Hippocampal formation (tissue), 2 donors: ENCODE measurements around the gene DCDC2.
"Not testable (repeated sequence)": the region's sequence is repeated elsewhere in the genome, so short reads cannot be mapped to it uniquely, and the experiment has no call there.

Experiments
- DNase-seq, 2 donors: peaks; one replicate each; lab custom pipeline; 2025; lab: John Stamatoyannopoulos, UW

DCDC2 gene

DNA sequence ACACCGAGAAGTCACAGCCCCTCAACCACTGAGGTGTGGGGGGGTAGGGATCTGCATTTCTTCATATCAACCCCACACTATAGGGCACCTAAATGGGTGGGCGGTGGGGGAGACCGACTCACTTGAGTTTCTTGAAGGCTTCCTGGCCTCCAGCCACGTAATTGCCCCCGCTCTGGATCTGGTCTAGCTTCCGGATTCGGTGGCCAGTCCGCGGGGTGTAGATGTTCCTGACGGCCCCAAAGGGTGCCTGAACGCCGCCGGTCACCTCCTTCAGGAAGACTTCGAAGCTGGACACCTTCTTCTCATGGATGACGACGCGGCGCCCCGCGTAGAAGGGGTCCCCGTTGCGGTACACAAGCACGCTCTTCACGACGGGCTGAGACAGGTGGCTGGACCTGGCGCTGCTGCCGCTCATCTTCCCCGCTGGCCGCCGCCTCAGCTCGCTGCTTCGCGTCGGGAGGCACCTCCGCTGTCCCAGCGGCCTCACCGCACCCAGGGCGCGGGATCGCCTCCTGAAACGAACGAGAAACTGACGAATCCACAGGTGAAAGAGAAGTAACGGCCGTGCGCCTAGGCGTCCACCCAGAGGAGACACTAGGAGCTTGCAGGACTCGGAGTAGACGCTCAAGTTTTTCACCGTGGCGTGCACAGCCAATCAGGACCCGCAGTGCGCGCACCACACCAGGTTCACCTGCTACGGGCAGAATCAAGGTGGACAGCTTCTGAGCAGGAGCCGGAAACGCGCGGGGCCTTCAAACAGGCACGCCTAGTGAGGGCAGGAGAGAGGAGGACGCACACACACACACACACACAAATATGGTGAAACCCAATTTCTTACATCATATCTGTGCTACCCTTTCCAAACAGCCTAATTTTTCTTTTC, at the start of gene DCDC2:
TSS of gene DCDC2 (minus strand) at position 724 of the 883 bp plus-strand sequence. CDS start at position 415, 309 bp downstream.
- no peak for DNase-seq

DNA sequence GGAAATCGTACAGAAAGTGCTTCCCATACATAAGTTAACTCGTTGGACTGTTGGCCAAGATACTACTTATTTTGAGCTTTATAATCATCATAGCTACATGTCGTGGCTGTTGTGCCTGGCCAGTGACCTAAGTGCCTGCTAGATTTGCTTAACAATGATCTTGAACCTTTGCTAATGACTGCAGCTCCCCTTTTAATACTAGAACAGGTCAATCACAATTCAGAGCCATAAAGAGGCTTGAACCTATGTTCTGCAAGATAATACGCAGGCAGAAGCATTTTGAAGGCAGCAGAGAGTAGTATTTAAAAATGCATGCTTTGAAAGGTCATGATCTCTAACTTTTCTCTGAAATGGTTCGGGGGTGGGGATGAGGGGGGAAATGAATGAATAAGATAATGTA, 47.4 kb upstream of the DCDC2 start:
- DNase-seq, result no peak

DNA sequence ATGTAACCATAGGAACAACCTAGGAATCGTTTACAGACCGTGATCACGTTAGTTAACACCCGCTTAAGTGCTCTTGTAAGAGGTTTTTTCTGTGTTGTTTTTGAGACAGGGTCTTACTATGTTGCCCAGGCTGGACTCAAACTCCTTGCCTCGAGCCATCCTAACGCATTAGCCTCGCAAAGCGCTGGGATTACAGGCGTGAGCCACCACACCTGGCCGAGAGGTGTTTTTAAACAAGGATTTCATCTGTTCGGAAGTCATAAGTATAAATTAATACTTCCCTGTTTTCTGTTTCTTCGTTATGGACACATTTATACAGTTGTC, 45.6 kb upstream of the DCDC2 start:
- DNase-seq, result no peak

DNA sequence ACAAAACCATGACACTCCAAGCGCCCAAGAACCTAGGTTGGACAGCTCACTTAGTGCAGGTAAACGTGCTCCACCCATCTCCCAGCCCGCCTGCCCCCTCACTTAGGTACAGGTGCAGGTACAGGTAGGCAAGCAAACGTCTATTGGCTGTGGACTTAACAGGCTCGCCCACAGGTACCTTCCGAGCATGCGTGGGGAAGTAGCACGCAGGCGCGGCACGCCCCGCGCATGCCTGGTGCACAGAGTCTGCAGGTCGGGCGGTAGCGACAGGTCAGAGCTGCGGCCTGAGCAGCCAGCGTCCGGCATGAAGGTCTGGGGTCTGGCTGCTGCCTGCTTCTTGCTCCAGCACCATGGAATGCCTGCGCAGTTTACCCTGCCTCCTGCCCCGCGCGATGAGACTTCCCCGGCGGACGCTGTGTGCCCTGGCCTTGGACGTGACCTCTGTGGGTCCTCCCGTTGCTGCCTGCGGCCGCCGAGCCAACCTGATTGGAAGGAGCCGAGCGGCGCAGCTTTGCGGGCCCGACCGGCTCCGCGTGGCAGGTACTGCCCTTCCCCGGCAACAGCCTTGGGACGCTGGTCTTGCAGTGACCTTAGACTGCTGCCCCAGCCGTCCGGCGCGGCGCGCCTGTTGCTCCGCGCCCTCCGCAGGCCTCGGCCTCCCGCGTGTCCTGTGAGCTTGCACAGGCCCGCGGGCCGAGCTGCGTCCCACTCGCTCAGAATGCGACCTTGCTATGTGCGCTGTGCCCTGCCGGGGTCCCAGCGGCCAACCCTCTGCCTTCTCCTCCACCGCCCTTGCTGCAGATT, 45.0 kb upstream of the DCDC2 start, which contains the start of gene MRS2:
TSS of gene MRS2 (plus strand) at position 240 of the 804 bp plus-strand sequence. CDS start at position 351, 111 bp downstream.
- DNase-seq, result peak; percentile 67 to 86

DNA sequence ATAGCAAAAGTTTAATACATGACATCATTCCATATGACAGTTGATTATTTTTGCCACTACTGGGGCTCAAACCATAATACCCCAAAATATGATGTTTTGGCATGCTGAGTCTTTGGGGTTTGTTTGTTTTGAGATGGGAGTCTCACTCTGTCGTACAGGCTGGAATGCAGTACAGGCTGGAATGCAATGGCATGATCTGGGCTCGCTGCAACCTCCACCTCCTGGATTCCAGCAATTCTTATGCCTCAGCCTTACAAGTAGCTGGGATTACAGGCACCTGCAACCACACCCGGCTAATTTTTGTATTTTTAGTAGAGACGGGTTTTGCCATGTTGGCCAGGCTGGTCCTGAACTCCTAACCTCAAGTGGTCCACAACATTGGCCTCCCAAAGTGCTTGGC, 43.6 kb upstream of the DCDC2 start:
- DNase-seq, result no peak

DNA sequence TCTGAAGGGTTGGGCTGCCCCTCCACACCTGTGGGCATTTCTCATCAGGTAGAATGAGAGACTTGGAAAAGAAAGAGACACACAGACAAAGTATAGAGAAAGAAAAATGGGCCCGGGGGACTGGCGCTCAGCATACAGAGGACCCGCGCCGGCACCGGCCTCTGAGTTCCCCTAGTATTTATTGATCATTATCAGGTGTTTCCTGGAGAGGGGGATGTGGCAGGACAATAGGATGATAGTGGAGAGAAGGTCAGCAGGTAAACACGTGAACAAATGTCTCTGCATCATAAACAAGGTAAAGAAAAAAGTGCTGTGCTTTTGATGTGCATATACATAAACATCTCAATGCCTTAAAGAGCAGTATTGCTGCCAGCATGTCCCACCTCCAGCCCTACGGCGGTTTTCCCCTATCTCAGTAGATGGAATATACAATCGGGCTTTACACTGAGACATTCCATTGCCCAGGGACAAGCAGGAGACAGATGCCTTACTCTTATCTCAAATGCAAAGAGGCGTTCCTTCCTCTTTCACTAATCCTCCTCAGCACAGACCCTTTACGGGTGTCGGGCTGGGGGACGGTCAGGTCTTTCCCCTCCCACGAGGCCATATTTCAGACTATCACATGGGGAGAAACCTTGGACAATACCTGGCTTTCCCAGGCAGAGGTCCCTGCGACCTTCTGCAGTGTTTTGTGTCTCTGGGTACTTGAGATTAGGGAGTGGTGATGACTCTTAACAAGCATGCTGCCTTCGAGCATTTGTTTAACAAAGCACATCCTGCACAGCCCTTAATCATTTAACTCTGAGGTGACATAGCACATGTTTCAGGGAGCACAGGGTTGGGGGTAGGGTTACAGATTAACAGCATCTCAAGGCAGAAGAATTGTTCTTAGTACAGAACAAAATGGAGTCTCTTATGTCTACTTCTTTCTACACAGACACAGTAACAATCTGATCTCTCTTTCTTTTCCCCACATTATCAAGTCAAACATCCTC, 42.5 kb upstream of the DCDC2 start:
- not testable (repeated sequence) for DNase-seq

DNA sequence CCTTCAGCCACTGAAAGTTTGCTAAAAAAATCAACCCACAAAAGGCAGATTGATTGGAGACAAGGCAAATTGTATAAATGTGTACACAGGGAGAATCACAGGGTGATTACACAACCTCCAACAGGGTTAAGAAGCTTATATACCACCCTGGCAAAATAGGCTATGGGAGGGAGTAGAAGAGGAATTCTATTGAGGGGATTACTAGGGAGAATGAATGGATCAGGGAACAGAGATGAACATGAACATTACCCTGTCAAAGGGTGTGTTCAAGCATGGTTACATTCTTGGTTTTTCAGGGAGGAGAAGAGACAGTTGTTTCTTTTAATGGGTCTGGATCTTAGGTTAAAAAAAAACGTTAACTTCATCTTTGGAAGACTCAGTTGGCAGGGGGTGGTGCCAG, 39.8 kb upstream of the DCDC2 start:
- no peak for DNase-seq

DNA sequence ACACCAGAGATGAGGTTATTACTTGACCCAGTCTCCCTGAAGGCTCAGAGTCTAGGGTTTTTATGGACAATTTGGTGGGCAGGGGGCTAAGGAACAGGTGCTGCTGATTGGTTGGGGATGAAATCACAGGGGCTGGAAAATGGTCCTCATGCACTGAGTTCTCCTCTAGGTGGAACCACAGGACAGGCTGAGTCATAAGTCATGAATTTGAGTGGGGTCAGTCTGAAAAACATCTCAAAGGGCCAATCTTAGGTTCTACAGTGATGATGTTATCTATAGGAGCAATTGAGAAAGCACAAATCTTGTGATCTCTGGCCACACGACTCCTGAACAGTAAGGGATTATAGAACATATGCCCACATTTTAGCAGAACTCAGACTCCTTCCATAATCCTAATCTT, 39.0 kb upstream of the DCDC2 start:
- DNase-seq, result no peak

DNA sequence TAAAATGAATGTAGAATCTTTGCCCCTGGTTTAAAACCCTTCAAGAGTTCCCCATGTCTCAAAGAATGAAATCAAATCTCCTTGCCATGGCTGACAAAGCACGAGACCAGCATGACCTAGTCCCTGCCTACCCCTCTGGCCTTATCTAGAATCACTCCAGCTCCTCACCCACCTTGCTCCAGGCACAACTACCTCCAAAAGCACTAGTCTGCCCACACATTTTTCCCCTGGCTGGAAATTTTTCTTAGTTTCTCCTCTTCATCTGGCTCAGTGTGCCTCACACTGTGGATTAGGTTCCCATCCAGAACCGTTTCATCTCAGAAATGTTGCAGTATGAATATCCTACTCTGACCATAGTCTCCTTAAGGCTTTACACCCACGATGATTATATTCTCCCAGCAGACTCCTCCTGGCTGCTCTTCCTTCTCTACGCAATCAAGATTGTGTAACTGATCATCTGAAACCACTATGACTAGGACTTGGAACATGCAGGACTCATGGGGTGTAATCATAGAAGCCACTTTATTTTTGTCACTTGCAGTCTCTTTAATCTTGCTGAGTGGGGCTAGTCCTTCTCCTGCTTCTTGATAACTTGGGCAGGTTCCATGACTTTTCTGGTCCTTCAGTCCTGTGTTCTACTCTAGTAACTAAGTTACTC, 37.0 kb upstream of the DCDC2 start:
- DNase-seq, result no peak

DNA sequence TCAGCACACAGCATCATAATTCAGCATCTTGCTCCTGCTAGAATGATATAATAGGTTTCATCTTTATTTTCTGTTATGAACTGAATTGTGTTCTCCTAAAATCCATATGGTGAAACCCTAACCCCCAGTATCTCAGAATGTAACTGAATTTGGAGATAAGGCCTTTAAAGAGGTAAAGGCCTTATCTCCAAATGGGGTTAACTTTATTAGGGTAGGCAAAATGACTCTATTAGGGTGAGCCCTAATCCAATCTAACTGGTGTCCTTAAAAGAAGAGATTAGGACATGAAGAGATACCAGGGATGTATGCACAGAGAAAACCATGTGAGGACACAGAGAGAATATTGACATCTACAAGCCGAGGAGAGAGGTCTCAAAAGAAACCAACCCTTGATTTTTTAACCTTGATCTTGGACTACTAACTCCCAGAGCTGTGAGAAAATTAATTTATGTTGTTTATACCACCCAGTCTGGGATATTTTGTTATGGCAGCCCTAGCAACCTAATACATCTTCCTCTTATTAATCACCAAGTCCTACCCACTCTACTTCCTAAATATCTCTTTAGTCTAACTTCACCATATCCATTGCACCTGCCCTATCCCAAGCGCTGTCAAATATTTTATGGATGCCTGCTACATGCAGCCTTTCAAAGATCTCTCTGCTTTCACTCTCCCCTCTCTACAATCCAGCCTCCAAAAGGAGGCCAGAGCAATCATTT, 36.4 kb upstream of the DCDC2 start:
- DNase-seq, result no peak

DNA sequence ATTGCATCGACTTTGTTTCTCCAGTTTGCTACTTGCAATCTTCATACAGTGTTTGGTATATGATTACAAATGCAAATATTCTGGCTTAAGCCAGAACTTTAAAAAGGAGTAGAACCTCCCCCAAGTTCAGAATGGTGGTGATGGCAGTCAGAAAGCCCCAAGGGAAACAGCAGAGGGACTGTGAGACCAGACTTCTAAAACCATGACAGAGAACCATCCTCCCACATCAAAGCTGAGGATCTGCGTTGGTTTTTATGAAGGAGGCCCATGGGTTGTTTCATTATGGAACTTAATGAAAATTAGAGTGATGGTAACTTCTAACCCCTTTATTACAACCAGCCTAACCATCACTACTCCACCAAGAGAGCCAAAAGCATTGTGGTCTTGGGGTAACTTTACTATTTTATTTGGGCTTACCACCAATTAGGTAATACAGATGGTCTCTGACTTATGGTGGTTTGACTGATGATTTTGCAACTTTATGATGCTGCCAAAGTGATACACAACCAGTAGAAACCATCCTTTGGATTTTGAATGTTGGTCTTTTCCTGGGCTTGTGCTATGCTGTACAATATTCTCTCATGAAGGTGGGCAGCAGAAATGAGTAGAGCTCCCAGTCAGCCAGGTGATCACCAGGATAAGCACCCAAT, 34.0 kb upstream of the DCDC2 start:
- DNase-seq, result no peak

DNA sequence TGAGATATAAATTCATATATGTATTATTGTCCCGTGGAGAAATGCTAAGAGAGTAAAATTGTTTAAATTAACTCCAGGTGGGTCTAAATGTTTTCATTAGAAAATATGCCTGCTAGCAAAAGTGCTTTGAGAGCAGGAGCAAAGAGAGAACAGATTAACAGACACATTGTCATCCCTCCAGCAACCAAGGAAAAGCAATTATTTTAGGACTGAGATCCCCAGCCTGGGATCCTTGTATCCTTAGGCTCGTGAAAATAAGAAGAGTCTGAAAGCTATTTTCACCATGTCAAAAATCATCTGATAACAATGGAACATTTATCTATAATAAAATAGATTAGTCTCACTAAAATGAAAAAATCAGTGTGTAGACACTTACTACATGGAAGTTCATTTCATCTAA, 33.3 kb upstream of the DCDC2 start:
- DNase-seq, result no peak

DNA sequence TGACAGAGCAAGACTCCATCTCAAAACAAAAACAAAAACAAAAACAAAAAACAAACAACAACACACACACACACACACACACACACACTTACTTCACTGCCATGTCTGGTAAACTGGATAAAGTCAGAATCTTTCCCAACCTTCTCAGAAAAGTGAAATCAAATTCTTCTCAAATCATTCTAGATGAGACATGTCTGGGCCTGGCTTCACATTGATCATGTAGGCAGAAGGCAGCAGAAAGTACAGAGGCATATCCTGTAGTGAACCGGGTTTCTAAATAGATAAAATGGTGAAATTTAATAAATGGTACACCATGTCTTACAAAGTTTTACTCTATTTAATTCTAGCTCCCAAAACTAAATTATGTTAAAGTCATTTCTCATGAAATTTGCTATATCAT, 30.0 kb upstream of the DCDC2 start:
- no peak for DNase-seq

DNA sequence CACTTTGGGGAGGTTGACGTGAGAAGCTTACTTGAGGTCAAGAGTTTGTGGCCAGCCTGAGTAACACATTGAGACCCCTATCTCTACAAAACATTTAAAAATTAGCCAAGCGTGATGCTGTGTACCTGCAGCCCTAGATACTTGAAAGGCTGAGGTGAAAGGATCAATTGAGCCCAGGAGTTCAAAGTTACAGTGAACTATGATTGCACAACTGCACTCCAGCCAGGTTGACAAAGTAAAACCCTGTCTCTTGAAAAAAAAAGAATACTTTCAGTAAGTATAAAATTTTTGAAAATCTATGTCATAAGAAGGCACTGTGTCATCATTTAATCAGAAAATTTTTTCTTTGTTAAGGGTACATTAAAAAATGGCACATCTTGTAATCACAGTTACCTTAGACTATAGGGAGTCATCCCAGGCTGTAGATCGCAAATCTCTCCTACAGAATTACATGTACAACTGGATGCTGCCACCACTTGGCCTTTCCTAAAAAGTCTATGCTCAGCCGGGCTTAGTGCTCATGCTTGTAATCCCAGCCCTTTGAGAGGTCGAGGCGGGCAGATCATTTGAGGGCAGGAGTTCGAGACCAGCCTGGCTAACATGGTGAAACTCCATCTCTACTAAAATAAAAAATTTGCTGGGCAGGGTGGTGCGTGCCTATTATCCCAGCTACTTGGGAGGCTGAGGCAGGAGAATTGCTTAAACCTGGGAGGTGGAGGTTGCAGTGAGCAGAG, 27.8 kb upstream of the DCDC2 start:
- DNase-seq, result no peak

DNA sequence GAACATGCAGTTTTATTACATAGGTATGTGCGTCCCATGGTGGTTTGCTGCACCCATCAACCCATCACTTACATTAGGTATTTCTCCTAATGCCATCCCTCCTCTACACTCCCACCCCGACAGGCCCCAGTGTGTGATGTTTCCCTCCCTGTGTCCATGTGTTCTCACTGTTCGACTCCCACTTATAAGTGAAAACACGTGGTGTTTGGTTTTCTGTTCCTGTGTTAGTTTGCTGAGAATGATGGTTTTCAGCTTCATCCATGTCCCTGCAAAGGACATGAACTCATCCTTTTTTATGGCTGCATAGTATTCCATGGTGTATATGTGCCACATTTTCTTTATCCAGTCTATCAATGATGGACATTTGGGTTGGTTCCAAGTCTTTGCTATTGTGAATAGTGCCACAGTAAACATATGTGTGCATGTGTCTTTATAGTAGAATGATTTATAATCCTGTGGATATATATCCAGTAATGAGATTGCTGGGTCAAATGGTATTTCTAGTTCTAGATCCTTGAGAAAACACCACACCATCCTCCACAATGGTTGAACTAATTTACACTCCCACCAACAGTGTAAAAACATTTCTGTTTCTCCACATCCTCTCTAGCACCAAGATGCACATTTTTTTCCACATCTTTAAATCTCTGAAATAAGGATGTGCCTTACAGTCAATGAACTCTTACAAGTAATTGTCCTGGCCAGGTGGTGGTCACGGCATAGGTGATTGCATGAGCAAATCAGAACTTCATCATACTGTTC, 26.7 kb upstream of the DCDC2 start:
- not testable (repeated sequence) for DNase-seq

DNA sequence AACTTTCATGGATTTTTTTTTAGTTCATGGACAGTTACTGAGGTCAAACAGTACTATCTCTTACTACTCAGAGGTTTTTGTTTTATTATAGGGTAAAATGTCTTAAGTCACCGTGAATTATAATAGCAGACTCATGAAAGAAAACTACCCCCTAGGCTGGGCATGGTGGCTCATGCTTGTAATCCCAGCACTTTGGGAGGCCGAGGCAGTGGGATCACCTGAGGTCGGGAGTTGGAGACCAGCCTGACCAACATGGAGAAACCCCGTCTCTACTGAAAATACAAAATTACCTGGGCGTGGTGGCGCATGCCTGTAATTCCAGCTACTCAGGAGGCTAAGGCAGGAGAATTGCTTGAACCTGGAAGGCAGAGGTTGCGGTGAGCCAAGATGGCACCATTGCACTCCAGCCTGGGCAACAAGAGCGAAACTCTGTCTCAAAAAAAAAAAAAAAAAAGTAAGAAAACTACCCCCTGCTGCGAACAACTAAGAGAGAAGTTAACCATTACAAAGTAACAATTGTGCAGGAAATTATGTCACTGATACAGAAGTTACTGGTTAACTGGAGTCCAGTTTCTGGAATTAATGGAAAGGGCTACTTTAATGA, 25.1 kb upstream of the DCDC2 start:
- DNase-seq, result not testable (repeated sequence)

DNA sequence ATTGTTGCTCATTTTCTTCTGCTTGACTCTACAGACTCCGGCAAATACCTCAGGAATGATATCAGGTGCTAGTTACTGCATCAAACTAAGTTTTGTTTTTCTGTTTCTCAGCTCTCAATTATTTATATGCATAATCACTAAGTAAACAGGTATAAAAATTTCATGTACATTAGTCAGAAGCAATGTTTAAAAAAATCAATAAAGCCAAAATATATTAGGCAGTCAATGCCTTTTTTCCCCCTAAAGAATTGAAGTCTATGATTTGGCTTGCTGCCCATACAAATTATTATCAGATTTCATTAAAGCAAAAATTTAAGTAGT, 24.3 kb upstream of the DCDC2 start:
- DNase-seq, result no peak

DNA sequence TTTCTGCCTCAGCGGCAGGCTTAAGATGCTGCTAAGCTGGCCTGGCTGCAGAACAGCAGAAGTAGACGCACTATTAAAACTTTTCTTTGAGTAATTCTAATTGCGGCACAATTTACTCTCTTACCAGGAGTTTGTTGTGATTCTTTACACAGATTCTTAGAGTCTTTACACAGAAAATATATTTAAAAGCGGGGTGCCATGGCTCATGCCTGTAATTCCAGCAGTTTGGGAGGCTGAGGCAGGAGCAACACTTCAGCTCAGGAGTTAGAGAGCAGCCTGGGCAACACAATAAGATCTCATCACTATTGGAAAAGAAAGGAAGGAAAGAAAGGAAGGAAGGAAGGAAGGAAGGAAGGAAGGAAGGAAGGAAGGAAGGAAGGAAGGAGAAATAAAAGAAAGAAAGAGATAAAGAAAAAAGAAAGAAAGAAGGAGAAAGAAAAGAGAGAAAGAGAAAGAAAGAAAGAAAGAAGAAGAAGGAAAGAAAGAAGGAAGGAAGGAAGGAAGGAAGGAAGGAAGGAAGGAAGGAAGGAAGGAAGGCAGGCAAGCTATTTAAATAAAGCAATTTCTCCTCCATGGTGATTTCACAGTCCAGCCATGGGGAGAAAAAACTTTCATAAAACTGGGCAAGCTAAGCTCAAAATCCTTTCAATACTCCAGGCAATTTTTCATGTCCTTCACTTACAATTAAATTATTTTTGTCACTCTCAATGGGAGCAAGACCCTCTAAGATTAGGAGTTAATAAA, 23.8 kb upstream of the DCDC2 start:
- no peak for DNase-seq
